Right atrium auricular region (tissue), 2 donors: ENCODE measurements around the gene RAD51B. TPM values are rescaled to one million over a fixed set of nuclear protein-coding genes. Genes with fewer than 3 reads are reported as not detected.

Experiments
- DNase-seq: peaks from one replicate; pipeline ENCODE4 v3.0.0-alpha.2; 2019; ENCODE audit warnings: low spot score
- H3K27ac ChIP-seq, 2 donors: fragments of 200-600 bp; sonication (generic); 1 replicate in 1 of 2; 2 replicates in 1 of 2; pipeline ENCODE4 v1.5.1; 2016 to 2019
- H3K27me3 ChIP-seq, 2 donors: fragments of 200-600 bp; sonication (generic); one replicate each; pipeline versions ENCODE4 v1.5.1 to v1.6.0; 2017 to 2019
- H3K36me3 ChIP-seq: fragments of 200-600 bp; sonication (generic); one replicate; pipeline ENCODE4 v1.5.1; 2016
- H3K4me1 ChIP-seq, 2 donors: fragments of 200-600 bp; sonication (generic); one replicate each; pipeline versions ENCODE4 v1.5.1 to v1.6.0; 2017 to 2019
- H3K4me3 ChIP-seq, 2 donors: fragments of 200-600 bp; sonication (generic); 1 replicate in 1 of 2; 2 replicates in 1 of 2; pipeline ENCODE4 v1.5.1; 2017 to 2019; ENCODE audit warnings: mild to moderate bottlenecking in 1 of 2, moderate library complexity in 1 of 2
- H3K9me3 ChIP-seq, 2 donors: fragments of 200-600 bp; sonication (generic); one replicate each; pipeline ENCODE4 v1.5.1; 2019
- total RNA-seq, 2 donors: library from RNA; depleted of rRNA; stranded (reverse); fragments of >200 nt; gene quantifications; one replicate each; pipeline ENCODE4 v1.1.0, GENCODE V29; 2016
- TF ChIP-seq, protein P1 (sequence below), 2 donors: fragments of 200-600 bp; sonication (generic); IDR thresholded peaks; one replicate each; pipeline ENCODE4 v1.5.1; 2019; ENCODE audit warnings: antibody characterized with exemption in 2 of 2

Gene RAD51B
- total RNA-seq, 2 donors from 2014 or later, result 1.2 to 1.5 TPM

DNA sequence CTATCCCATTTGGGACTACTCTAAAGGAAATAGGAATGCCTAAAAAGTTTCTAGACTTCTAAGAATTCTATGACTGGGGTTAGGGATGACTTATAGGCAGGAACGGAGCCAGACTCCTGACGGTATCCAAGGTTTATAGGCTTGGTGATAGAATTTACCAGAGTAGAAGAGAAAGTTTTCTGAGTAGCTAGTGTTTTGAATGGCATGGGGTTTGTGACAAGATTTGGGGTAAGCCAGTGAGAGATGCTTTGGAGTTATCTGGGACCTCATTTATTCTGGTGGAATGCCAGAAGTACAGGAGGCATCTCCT lies 444.6 kb downstream of the RAD51B start:
- Histone ChIP-seq H3K9me3 (no peaks in the 10 kb centered on the region), H3K4me1 (peaks cover 0 to 4% of the 10 kb centered on the region in 2 donors), H3K27ac (no peak overlapping the region), H3K36me3 (no peaks in the 10 kb centered on the region), H3K27me3 (no peaks in the 10 kb centered on the region), H3K4me3 (no peak overlapping the region)
- DNase-seq, result no peak
- TF ChIP-seq, protein P1, sequence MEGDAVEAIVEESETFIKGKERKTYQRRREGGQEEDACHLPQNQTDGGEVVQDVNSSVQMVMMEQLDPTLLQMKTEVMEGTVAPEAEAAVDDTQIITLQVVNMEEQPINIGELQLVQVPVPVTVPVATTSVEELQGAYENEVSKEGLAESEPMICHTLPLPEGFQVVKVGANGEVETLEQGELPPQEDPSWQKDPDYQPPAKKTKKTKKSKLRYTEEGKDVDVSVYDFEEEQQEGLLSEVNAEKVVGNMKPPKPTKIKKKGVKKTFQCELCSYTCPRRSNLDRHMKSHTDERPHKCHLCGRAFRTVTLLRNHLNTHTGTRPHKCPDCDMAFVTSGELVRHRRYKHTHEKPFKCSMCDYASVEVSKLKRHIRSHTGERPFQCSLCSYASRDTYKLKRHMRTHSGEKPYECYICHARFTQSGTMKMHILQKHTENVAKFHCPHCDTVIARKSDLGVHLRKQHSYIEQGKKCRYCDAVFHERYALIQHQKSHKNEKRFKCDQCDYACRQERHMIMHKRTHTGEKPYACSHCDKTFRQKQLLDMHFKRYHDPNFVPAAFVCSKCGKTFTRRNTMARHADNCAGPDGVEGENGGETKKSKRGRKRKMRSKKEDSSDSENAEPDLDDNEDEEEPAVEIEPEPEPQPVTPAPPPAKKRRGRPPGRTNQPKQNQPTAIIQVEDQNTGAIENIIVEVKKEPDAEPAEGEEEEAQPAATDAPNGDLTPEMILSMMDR (IDR thresholded peaks at IDR 0.05), result no peak

DNA sequence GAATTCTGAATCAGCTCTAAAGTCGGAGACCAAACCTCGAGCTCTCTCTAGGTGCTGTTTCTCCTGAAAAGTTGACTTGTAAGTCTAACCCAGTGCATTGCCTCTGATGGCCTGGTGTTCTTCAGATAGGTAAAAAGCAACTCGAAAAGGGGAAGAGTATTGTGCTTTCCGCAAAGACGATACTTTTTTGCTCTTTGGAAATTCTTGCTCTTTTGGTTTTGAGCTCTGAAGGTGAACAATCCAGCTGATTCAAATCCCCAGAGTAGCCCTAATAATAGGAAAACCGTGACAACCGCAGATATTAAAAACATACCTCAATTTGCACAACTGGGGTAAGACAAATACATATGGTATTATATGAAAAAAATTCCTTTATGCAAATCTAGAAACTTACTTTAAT lies 447.4 kb downstream of the RAD51B start:
- Histone ChIP-seq H3K4me1 (peaks cover 0 to 12% of the 10 kb centered on the region in 2 donors), H3K9me3 (no peaks in the 10 kb centered on the region), H3K36me3 (no peaks in the 10 kb centered on the region), H3K27ac (peak overlapping the region in 1 of 2 donors; percentile 25), H3K27me3 (no peaks in the 10 kb centered on the region), H3K4me3 (no peak overlapping the region)
- TF ChIP-seq, protein P1 (IDR thresholded peaks at IDR 0.05), result no peak
- no peak for DNase-seq

DNA sequence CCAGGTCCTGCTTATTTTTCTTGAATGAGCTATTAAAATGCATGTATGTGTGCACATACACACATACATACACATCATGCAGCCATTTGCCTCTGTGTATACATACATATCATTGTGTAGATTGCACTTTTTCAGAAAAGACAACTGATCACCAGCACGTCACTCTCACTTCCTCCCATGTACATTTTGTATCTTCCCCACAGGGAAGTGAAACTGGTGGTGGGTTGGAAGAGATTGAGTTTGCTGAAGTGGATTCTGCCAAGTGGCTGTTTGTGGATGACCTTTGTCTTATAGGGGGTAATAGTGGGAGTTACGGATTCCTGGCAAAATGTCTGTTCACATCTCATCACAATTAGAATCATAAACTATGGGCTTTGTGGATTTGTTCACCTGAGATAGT lies 448.6 kb downstream of the RAD51B start:
- peaks cover 0 to 12% of the 10 kb centered on the region in 2 donors for H3K4me1 ChIP-seq
- H3K9me3 ChIP-seq, result no peaks in the 10 kb centered on the region
- no peaks in the 10 kb centered on the region for H3K27me3 ChIP-seq
- H3K4me3 ChIP-seq, result no peak overlapping the region
- H3K36me3 ChIP-seq, result no peaks in the 10 kb centered on the region
- DNase-seq, result no peak
- H3K27ac ChIP-seq, result peak overlapping the region in 1 of 2 donors; percentile 2
- TF ChIP-seq, protein P1 (IDR thresholded peaks at IDR 0.05), result no peak

DNA sequence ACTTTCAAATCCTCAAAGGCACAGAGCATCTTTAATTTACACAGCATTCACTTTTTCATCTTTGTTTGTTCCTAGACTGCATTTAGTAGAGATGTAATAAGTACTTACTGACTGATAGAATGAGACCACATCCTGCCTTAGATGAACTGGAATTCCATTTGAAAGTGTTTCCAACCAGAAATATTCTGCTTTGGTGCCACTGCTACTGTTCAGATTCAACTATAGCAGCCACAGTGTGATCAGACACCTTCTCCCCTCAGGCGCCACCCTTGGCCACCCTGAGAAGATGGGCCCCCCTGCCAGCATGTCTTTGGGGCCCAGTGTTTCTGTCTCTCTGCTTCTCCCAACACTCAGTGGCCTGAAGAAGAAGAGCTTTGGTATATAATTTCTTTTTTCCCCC lies 449.1 kb downstream of the RAD51B start:
- Histone ChIP-seq H3K9me3 (no peaks in the 10 kb centered on the region), H3K4me3 (no peak overlapping the region), H3K27me3 (no peaks in the 10 kb centered on the region), H3K36me3 (no peaks in the 10 kb centered on the region), H3K27ac (peak overlapping the region; percentile 2 to 43), H3K4me1 (peaks cover 0 to 12% of the 10 kb centered on the region in 2 donors)
- TF ChIP-seq, protein P1 (IDR thresholded peaks at IDR 0.05), result no peak
- no peak for DNase-seq

DNA sequence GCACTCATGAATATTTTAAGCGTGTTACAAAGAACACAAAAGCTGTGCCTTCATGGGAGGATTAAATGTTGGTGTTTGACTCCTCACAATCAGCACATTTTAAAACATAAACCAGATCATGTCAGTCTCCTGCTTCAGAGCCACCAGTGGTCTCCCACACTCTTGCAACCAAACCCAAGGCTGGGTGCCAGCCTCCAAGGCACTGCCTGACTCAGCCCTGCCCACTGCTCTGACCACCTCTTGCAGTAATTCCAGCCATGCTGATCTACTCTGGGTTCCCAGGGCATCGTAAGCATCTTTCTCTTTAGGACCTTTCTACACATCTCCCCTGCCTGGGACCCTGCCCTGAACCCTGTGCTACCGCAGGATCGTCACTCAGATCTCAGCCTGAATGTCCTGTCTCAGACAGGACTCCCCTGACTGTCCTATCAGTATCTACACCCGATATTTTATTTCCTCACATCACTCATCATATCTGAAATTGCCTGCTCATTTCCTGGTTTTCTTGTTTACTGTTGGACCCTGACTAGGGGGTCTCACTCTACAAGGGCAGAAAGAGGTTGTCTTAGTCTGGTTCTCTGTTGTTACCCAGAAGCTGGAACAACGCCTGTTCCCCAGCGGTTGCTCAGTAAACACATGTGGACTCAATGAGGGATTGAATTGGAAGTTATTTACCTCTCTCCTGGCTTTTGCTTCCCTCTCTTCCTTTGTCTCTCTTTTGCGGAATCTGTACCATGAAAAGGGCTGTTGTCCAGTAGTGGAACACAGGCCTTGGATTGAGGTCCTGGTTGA lies 449.8 kb downstream of the RAD51B start:
- Histone ChIP-seq H3K9me3 (no peaks in the 10 kb centered on the region), H3K27ac (peak overlapping the region; percentile 2 to 43), H3K4me3 (no peak overlapping the region), H3K27me3 (no peaks in the 10 kb centered on the region), H3K36me3 (no peaks in the 10 kb centered on the region), H3K4me1 (peaks cover 0 to 12% of the 10 kb centered on the region in 2 donors)
- TF ChIP-seq, protein P1 (IDR thresholded peaks at IDR 0.05), result no peak
- DNase-seq, result no peak

DNA sequence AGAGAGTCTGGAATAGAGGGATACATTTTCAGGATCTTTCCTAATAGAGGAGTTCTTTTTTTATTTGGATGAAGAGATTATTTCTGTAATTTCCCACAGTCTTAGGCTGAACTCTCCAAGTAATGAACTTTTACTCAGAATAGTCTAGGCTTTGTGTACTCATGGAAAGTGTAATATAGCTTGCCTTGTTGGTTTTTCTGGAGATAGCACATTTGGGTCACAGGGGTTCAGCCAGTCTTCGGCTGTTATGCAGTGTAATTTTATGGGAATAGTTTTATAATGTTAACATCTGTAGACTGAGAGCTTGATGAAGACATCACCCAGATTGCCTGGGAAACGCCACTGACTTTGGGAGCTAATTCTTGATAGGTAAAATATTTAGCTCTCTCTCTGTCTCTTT lies 450.8 kb downstream of the RAD51B start:
- no peaks in the 10 kb centered on the region for H3K36me3 ChIP-seq
- DNase-seq, result no peak
- H3K4me1 ChIP-seq, result peaks cover 0 to 12% of the 10 kb centered on the region in 2 donors
- TF ChIP-seq, protein P1 (IDR thresholded peaks at IDR 0.05), result no peak
- no peaks in the 10 kb centered on the region for H3K27me3 ChIP-seq
- no peak overlapping the region for H3K4me3 ChIP-seq
- no peaks in the 10 kb centered on the region for H3K9me3 ChIP-seq
- H3K27ac ChIP-seq, result peak overlapping the region in 1 of 2 donors; percentile 25
